Neural cell (in vitro differentiated cells): ENCODE measurements around the gene EGFL7. TPM values are rescaled to one million over a fixed set of nuclear protein-coding genes. Genes with fewer than 3 reads are reported as not detected.

ENCODE experiments used
- H2AFZ ChIP-seq: fragments of 200-600, 300-800 bp; sonication (generic), shearing (Covaris generic); 2 replicates; pipeline ENCODE4 v1.6.0; 2014; ENCODE audit warnings: low read depth, mild to moderate bottlenecking, antibody characterized with exemption, low read length, moderate library complexity
- H3F3A ChIP-seq: fragments of 200-600 bp; shearing (Covaris generic); 2 replicates; pipeline ENCODE4 v1.6.1; 2016; ENCODE audit warnings: mild to moderate bottlenecking, moderate library complexity, mixed read lengths, antibody characterized with exemption, low read length; ENCODE audit not compliant: insufficient read depth, poor library complexity, severe bottlenecking
- H3K27ac ChIP-seq: fragments of 200-600, 300-800 bp; sonication (generic), shearing (Covaris generic); 2 replicates; pipeline ENCODE4 v1.5.1; 2014; ENCODE audit warnings: mild to moderate bottlenecking, low read length, moderate library complexity
- H3K27me3 ChIP-seq: fragments of 300-800, 200-600 bp; sonication (generic), shearing (Covaris generic); 2 replicates; pipeline ENCODE4 v1.6.0; 2014; ENCODE audit warnings: mild to moderate bottlenecking, low read depth, low read length, moderate library complexity; ENCODE audit not compliant: insufficient read depth
- H3K36me3 ChIP-seq: fragments of 300-800, 200-600 bp; sonication (generic), shearing (Covaris generic); 2 replicates; pipeline ENCODE4 v1.5.1; 2014; ENCODE audit warnings: mild to moderate bottlenecking, antibody characterized with exemption, low read length, moderate library complexity; ENCODE audit not compliant: insufficient read depth
- H3K4me2 ChIP-seq: fragments of 300-800, 200-600 bp; sonication (generic), shearing (Covaris generic); 2 replicates; pipeline ENCODE4 v1.6.0; 2014; ENCODE audit warnings: mild to moderate bottlenecking, low read length
- H3K4me3 ChIP-seq: fragments of 300-800, 200-600 bp; sonication (generic), shearing (Covaris generic); 2 replicates; pipeline ENCODE4 v1.5.1; 2014; ENCODE audit warnings: mild to moderate bottlenecking, low read length, moderate library complexity
- H3K79me2 ChIP-seq: fragments of 200-600 bp; shearing (Covaris generic); replicated peaks from 2 replicates; pipeline ENCODE4 v1.6.0; 2014; ENCODE audit warnings: mild to moderate bottlenecking, low read length, moderate library complexity; ENCODE audit not compliant: insufficient read depth
- H3K9ac ChIP-seq: fragments of 300-800, 200-600 bp; sonication (generic), shearing (Covaris generic); 2 replicates; pipeline ENCODE4 v1.6.1; 2016; ENCODE audit warnings: mild to moderate bottlenecking, low read length, mixed read lengths
- H3K9me2 ChIP-seq: fragments of 200-600 bp; shearing (Covaris generic); 2 replicates; pipeline ENCODE4 v1.6.1; 2016; ENCODE audit warnings: mild to moderate bottlenecking, low read length, mixed read lengths; ENCODE audit not compliant: insufficient read depth
- H3K9me3 ChIP-seq: fragments of 200-600, 300-800 bp; sonication (generic), shearing (Covaris generic); 2 replicates; pipeline ENCODE4 v1.6.1; 2016; ENCODE audit warnings: mild to moderate bottlenecking, mixed run types, low read length, moderate library complexity, mixed read lengths
- H4K20me1 ChIP-seq: fragments of 200-600 bp; shearing (Covaris generic); 2 replicates; pipeline ENCODE4 v1.6.1; 2016; ENCODE audit warnings: mild to moderate bottlenecking, mixed run types; ENCODE audit not compliant: insufficient read depth
- CTCF ChIP-seq: fragments of 450-650 bp; IDR thresholded peaks from 2 replicates; pipeline ENCODE4 v1.5.1; 2014; ENCODE audit warnings: antibody characterized with exemption, mild to moderate bottlenecking, moderate library complexity; ENCODE audit not compliant: poor library complexity, severe bottlenecking
- EP300 ChIP-seq: fragments of 450-650 bp; conservative IDR thresholded peaks from 2 replicates; pipeline ENCODE4 v1.6.1; 2014; ENCODE audit warnings: antibody characterized with exemption, mild to moderate bottlenecking, moderate library complexity; ENCODE audit not compliant: poor library complexity, severe bottlenecking
- EZH2 ChIP-seq: fragments of 200-600, 300-800 bp; shearing (Covaris generic), sonication (generic); IDR thresholded peaks from 2 replicates; pipeline ENCODE4 v1.6.1; 2014; ENCODE audit warnings: antibody characterized with exemption, low read length, borderline replicate concordance, mild to moderate bottlenecking; ENCODE audit not compliant: insufficient read depth, poor library complexity, severe bottlenecking
- MXI1 ChIP-seq: fragments of 450-650 bp; conservative IDR thresholded peaks from 2 replicates; pipeline ENCODE4 v1.6.1; 2014; ENCODE audit warnings: antibody characterized with exemption, mild to moderate bottlenecking; ENCODE audit not compliant: poor library complexity, severe bottlenecking
- POLR2AphosphoS5 ChIP-seq: IDR thresholded peaks from 2 replicates; pipeline ENCODE4 v1.6.1; 2012
- RAD21 ChIP-seq: fragments of 450-650 bp; conservative IDR thresholded peaks from 2 replicates; pipeline ENCODE4 v1.6.1; 2014; ENCODE audit warnings: antibody characterized with exemption, mild to moderate bottlenecking, moderate library complexity
- REST ChIP-seq: IDR thresholded peaks from 2 replicates; pipeline ENCODE4 v1.6.1; 2012; ENCODE audit warnings: borderline replicate concordance
- SMC3 ChIP-seq: fragments of 450-650 bp; conservative IDR thresholded peaks from 2 replicates; pipeline ENCODE4 v1.6.1; 2014; ENCODE audit warnings: antibody characterized with exemption, mild to moderate bottlenecking, moderate library complexity; ENCODE audit not compliant: poor library complexity
- TAF1 ChIP-seq: IDR thresholded peaks from 2 replicates; pipeline ENCODE4 v1.6.1; 2012; ENCODE audit warnings: low read depth
- polyA plus RNA-seq: library from polyadenylated mRNA; depleted of rRNA; stranded (reverse); fragments of >200 nt; gene quantifications from 2 replicates; pipeline ENCODE4 v1.2.3, GENCODE V29; 2014

Gene EGFL7
- polyA plus RNA-seq, 1 donor from 2014 or later = 12.5 TPM

- no peak for TF ChIP-seq SMC3
- TF ChIP-seq TAF1 = no peak
These were observed 26.4 kb downstream of the EGFL7 start (continued) for GRCh38 chr9:136689108-136689460.

GRCh38 chr9:136690104-136690805 is 27.5 kb downstream of the EGFL7 start:
- Histone ChIP-seq H3K36me3 (no peaks in the 10 kb centered on the region), H3K4me2 (no peak overlapping the region), H3K27ac (no peak overlapping the region), H3K9ac (no peak overlapping the region), H2AFZ (no peak overlapping the region), H3K9me3 (no peaks in the 10 kb centered on the region), H3K79me2 (no peaks in the 10 kb centered on the region), H3F3A (no peaks in the 10 kb centered on the region), H3K27me3 (peaks cover 22% of the 10 kb centered on the region), H3K9me2 (no peaks in the 10 kb centered on the region), H3K4me3 (no peak overlapping the region), H4K20me1 (no peaks in the 10 kb centered on the region)
- TF ChIP-seq SMC3 = no peak
- TF ChIP-seq POLR2AphosphoS5 = no peak
- TF ChIP-seq REST = no peak
- TF ChIP-seq EZH2 = no peak
- TF ChIP-seq CTCF = no peak
- TF ChIP-seq MXI1 = no peak
- no peak for TF ChIP-seq EP300
- no peak for TF ChIP-seq TAF1
- no peak for TF ChIP-seq RAD21

GRCh38 chr9:136690806-136691261 is 28.1 kb downstream of the EGFL7 start:
- Histone ChIP-seq H3K4me3 (no peak overlapping the region), H3K9me3 (no peaks in the 10 kb centered on the region), H3K27me3 (peaks cover 16% of the 10 kb centered on the region), H3F3A (no peaks in the 10 kb centered on the region), H2AFZ (no peak overlapping the region), H3K9me2 (no peaks in the 10 kb centered on the region), H3K4me2 (no peak overlapping the region), H3K9ac (no peak overlapping the region), H3K27ac (no peak overlapping the region), H3K36me3 (no peaks in the 10 kb centered on the region), H4K20me1 (no peaks in the 10 kb centered on the region), H3K79me2 (no peaks in the 10 kb centered on the region)
- TF ChIP-seq CTCF (no peak), MXI1 (no peak), REST (no peak), TAF1 (no peak), SMC3 (no peak), EP300 (no peak), POLR2AphosphoS5 (no peak), EZH2 (no peak), RAD21 (no peak)
